NCI-H1092 treated with DMSO at 0.1 percent for 48 hours (cell line): ENCODE data around the gene FTCDNL1.

ENCODE experiments used
- DNase-seq: peaks from one replicate; lab custom pipeline; 2025; lab: John Stamatoyannopoulos, UW

FTCDNL1 gene

GRCh38 chr2:199791326-199791725 is 59.7 kb downstream of the FTCDNL1 start:
- DNase-seq = no peak

GRCh38 chr2:199784512-199784911 is 66.5 kb downstream of the FTCDNL1 start:
- DNase-seq = no peak

GRCh38 chr2:199779589-199779988 is 71.4 kb downstream of the FTCDNL1 start:
- DNase-seq = no peak

- DNase-seq = no peak
These were observed 72.3 kb downstream of the FTCDNL1 start for GRCh38 chr2:199778655-199779054.

- DNase-seq = no peak
These were observed 73.1 kb downstream of the FTCDNL1 start for GRCh38 chr2:199777916-199778315.

- no peak for DNase-seq
These were observed 73.7 kb downstream of the FTCDNL1 start for GRCh38 chr2:199777315-199777714.

- DNase-seq = no peak
These were observed 75.7 kb downstream of the FTCDNL1 start for GRCh38 chr2:199775267-199775666.

- DNase-seq = no peak
These were observed 78.7 kb downstream of the FTCDNL1 start for GRCh38 chr2:199772035-199772976.

GRCh38 chr2:199770716-199771115 is 80.3 kb downstream of the FTCDNL1 start:
- no peak for DNase-seq

- DNase-seq = no peak
These were observed 85.3 kb downstream of the FTCDNL1 start for GRCh38 chr2:199765646-199766045.

- no peak for DNase-seq
These were observed 86.7 kb downstream of the FTCDNL1 start for GRCh38 chr2:199764273-199764800.

- DNase-seq = no peak
These were observed 88.0 kb downstream of the FTCDNL1 start for GRCh38 chr2:199762963-199763362.

GRCh38 chr2:199760574-199760973 is 90.4 kb downstream of the FTCDNL1 start:
- no peak for DNase-seq

- peak; percentile 93 for DNase-seq
These were observed 93.6 kb downstream of the FTCDNL1 start for GRCh38 chr2:199757233-199757870.

GRCh38 chr2:199756743-199757142 is 94.2 kb downstream of the FTCDNL1 start:
- DNase-seq = no peak

- no peak for DNase-seq
These were observed 94.8 kb downstream of the FTCDNL1 start for GRCh38 chr2:199756211-199756610.

GRCh38 chr2:199754766-199755165 is 96.2 kb downstream of the FTCDNL1 start:
- DNase-seq = no peak

GRCh38 chr2:199751492-199752120 is 99.4 kb downstream of the FTCDNL1 start:
- DNase-seq = no peak

GRCh38 chr2:199749571-199749970 is 101.4 kb downstream of the FTCDNL1 start:
- DNase-seq = no peak

- DNase-seq = no peak
These were observed 106.3 kb downstream of the FTCDNL1 start for GRCh38 chr2:199744724-199745123.

GRCh38 chr2:199744260-199744659 is 106.7 kb downstream of the FTCDNL1 start:
- no peak for DNase-seq

GRCh38 chr2:199743415-199744120 is 107.4 kb downstream of the FTCDNL1 start:
- no peak for DNase-seq
